ENCODE results near the gene DAB2IP. TPM values are rescaled to one million over a fixed set of nuclear protein-coding genes. Genes with fewer than 3 reads are reported as not detected.
A peak's percentile ranks its signal among the peaks of the same experiment; 100 is the strongest.

The DAB2IP gene
- total RNA-seq, 6 experiments from 2014 or later = 15.1 to 21.6 (median 19.0) TPM

- intact Hi-C loops (cut with DNase I) = no loop called here
- no peaks in the 10 kb centered on the region for H3K27me3 ChIP-seq
- no peaks in the 10 kb centered on the region for H3K36me3 ChIP-seq
- TF ChIP-seq CTCF (IDR thresholded peaks at IDR 0.05) (no peak), POLR2A (IDR thresholded peaks at IDR 0.05) (no peak)
- WGBS (ENCODE audit: insufficient coverage, low coverage, low lambda C conversion rate, missing lambda C conversion rate) = 39% methylated on average over 5 of the region's 5 CpGs
- no peak overlapping the region for H3K4me3 ChIP-seq
- ATAC-seq (no peak), DNase-seq (no peak)
- peaks cover 0 to 12% (median 0%) of the 10 kb centered on the region in 4 donors for H3K4me1 ChIP-seq
- no peaks in the 10 kb centered on the region for H3K9me3 ChIP-seq
- H3K27ac ChIP-seq = no peak overlapping the region
These were observed 20.2 kb downstream of the DAB2IP start for GRCh38 chr9:121671612-121672155.

DNA sequence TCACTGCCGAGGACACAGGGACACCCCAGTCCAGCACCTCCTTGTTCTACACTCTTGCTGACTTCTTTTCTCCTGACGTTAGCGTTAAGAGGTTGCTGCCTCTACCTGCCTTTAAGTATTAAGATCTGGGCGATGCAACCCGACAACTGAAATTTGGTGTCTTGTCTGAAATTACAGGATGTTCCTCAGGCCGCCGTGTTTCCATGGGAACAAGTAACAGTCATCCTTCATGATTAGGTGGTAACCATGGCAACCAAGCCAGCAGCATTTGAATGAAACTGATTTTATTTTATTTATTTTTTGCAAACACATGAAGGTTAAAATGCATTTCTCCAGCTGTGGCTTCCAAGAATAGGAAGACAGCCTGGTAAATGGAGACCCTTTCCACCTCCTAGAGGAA, 20.8 kb downstream of the DAB2IP start:
- intact Hi-C loops (cut with DNase I) = no loop called here

DNA sequence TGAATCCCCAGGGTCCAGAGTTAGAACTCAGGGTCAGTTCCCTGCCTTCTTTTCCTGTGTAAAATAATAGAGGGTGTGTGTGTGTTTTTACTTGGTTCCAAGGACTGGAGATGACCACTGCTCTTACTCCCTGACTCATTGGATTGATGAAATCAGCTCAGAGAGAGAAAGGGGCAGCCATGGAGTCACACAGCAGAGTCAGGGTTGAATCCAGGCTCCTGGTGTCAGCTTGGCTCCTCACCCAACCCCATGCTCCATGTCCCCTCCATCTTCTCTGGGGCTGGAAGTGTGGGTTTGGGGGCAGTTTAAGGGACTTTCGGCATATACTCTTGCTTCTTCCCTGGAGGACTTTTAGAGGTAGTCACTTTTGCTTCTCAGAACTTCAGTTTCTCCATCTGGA, 21.6 kb downstream of the DAB2IP start:
- H3K4me1 ChIP-seq = peaks cover 0 to 12% (median 0%) of the 10 kb centered on the region in 4 donors
- intact Hi-C loops (cut with DNase I) = no loop called here
- H3K36me3 ChIP-seq = no peaks in the 10 kb centered on the region
- no peak overlapping the region for H3K4me3 ChIP-seq
- DNase-seq (peak in 1 of 3 donors; percentile 8), ATAC-seq (no peak)
- no peak overlapping the region for H3K27ac ChIP-seq
- H3K27me3 ChIP-seq = no peaks in the 10 kb centered on the region
- H3K9me3 ChIP-seq = no peaks in the 10 kb centered on the region
- TF ChIP-seq POLR2A (IDR thresholded peaks at IDR 0.05) (no peak), CTCF (IDR thresholded peaks at IDR 0.05) (no peak)
- WGBS (ENCODE audit: insufficient coverage, low coverage, low lambda C conversion rate, missing lambda C conversion rate) = no CpG with 5 or more reads among the region's 1 CpG

More for the DNA sequence above, 20.8 kb downstream of the DAB2IP start:
- ATAC-seq (no peak), DNase-seq (no peak)
- Histone ChIP-seq H3K4me1 (peaks cover 0 to 12% (median 0%) of the 10 kb centered on the region in 4 donors), H3K4me3 (no peak overlapping the region), H3K36me3 (no peaks in the 10 kb centered on the region), H3K27ac (no peak overlapping the region), H3K9me3 (no peaks in the 10 kb centered on the region), H3K27me3 (no peaks in the 10 kb centered on the region)
- 86% methylated on average over 6 of the region's 7 CpGs for WGBS (ENCODE audit: insufficient coverage, low coverage, low lambda C conversion rate, missing lambda C conversion rate)
- TF ChIP-seq POLR2A (IDR thresholded peaks at IDR 0.05) (no peak), CTCF (IDR thresholded peaks at IDR 0.05) (no peak)

GRCh38 chr9:121673576-121673975, 22.1 kb downstream of the DAB2IP start:
- Histone ChIP-seq H3K36me3 (peaks cover 0 to 2% (median 0%) of the 10 kb centered on the region in 4 donors), H3K4me1 (peaks cover 0 to 12% (median 0%) of the 10 kb centered on the region in 4 donors), H3K9me3 (no peaks in the 10 kb centered on the region), H3K27me3 (no peaks in the 10 kb centered on the region), H3K27ac (no peak overlapping the region), H3K4me3 (no peak overlapping the region)
- peak in 1 of 3 donors; percentile 31 for DNase-seq
- no peak for ATAC-seq
- TF ChIP-seq POLR2A (IDR thresholded peaks at IDR 0.05) (no peak), CTCF (IDR thresholded peaks at IDR 0.05) (no peak)
- intact Hi-C loops (cut with DNase I) = no loop called here
- WGBS (ENCODE audit: insufficient coverage, low coverage, low lambda C conversion rate, missing lambda C conversion rate) = 82% methylated on average over 7 of the region's 7 CpGs
